GOT3 (cell line): ENCODE measurements around the gene ARL4D.
"Not testable (repeated sequence)": the region's sequence is repeated elsewhere in the genome, so short reads cannot be mapped to it uniquely, and the experiment has no call there.

Experiments used
- DNase-seq: peaks from one replicate; lab custom pipeline; 2025; ENCODE audit warnings: mixed read lengths; lab: John Stamatoyannopoulos, UW

Gene ARL4D

GRCh38 chr17:43395165-43395564, 3.6 kb upstream of the ARL4D start:
- no peak for DNase-seq

GRCh38 chr17:43396491-43397060, 2.2 kb upstream of the ARL4D start:
- DNase-seq = no peak

- no peak for DNase-seq
These were observed 1.1 kb downstream of the ARL4D start for GRCh38 chr17:43399839-43400328.

GRCh38 chr17:43400943-43401717, 2.3 kb downstream of the ARL4D start:
- DNase-seq = peak; percentile 34

- DNase-seq = no peak
These were observed 3.3 kb downstream of the ARL4D start for GRCh38 chr17:43402078-43402477.

- DNase-seq = no peak
These were observed 3.8 kb downstream of the ARL4D start for GRCh38 chr17:43402567-43402966.

- DNase-seq = no peak
These were observed 5.1 kb downstream of the ARL4D start for GRCh38 chr17:43403846-43404245.

GRCh38 chr17:43405861-43406260, 7.1 kb downstream of the ARL4D start:
- no peak for DNase-seq

GRCh38 chr17:43406676-43407645, 8.2 kb downstream of the ARL4D start:
- no peak for DNase-seq

- no peak for DNase-seq
These were observed 10.3 kb downstream of the ARL4D start for GRCh38 chr17:43409131-43409530.

- no peak for DNase-seq
These were observed 12.0 kb downstream of the ARL4D start for GRCh38 chr17:43410557-43411368.

- DNase-seq = no peak
These were observed 12.5 kb downstream of the ARL4D start for GRCh38 chr17:43411369-43411677.

GRCh38 chr17:43411749-43412148, 13.0 kb downstream of the ARL4D start:
- DNase-seq = no peak

GRCh38 chr17:43412166-43412565, 13.4 kb downstream of the ARL4D start:
- no peak for DNase-seq

GRCh38 chr17:43416998-43417890, 18.5 kb downstream of the ARL4D start:
- DNase-seq = no peak

GRCh38 chr17:43418441-43419374, 19.9 kb downstream of the ARL4D start:
- no peak for DNase-seq

- not testable (repeated sequence) for DNase-seq
These were observed 20.6 kb downstream of the ARL4D start for GRCh38 chr17:43419375-43419882.

- no peak for DNase-seq
These were observed 25.1 kb downstream of the ARL4D start for GRCh38 chr17:43423777-43424455.
